ENCODE results near the gene HABP2.

HABP2 gene

GRCh38 chr10:113529575-113529974, 23.3 kb upstream of the HABP2 start:
- Histone ChIP-seq H3K36me3 (ENCODE audit: control insufficient read depth in 2 of 2, insufficient read depth in 1 of 2, low read length in 2 of 2) (no peaks in the 10 kb centered on the region), H3K27ac (ENCODE audit: extremely low read depth, low read depth, low read length) (no peak overlapping the region), H3K4me1 (ENCODE audit: control insufficient read depth, insufficient read depth, low read length) (no peaks in the 10 kb centered on the region), H3K4me3 (ENCODE audit: low read depth, low read length) (no peak overlapping the region), H3K9me3 (ENCODE audit: control insufficient read depth, insufficient read depth, low read depth, low read length) (no peaks in the 10 kb centered on the region)
- ChIA-PET CTCF (interaction anchor here (1.5 kb wide), 1 partner anchor 9 kb away, joined by 4 read pairs; no protein-coding TSS in a partner anchor), POLR2A (no interaction called here)
- TF ChIP-seq PRDM10 (tag by site-specific recombination; IDR thresholded peaks at IDR 0.05) (no peak), ZNF658 (tag by site-specific recombination; IDR thresholded peaks at IDR 0.05) (no peak), ZNF596 (tag by site-specific recombination; IDR thresholded peaks at IDR 0.05) (no peak), ZNF114 (tag by site-specific recombination; IDR thresholded peaks at IDR 0.05) (no peak), ZNF544 (tag by site-specific recombination; IDR thresholded peaks at IDR 0.05) (no peak), ZNF48 (tag by site-specific recombination; IDR thresholded peaks at IDR 0.05) (no peak), ATF2 (tag by site-specific recombination; IDR thresholded peaks at IDR 0.05; ENCODE audit: low read depth) (no peak), ZNF202 (tag by site-specific recombination; IDR thresholded peaks at IDR 0.05; ENCODE audit: borderline replicate concordance) (no peak), ZNF776 (tag by site-specific recombination; IDR thresholded peaks at IDR 0.05; ENCODE audit: borderline replicate concordance) (no peak), ZBTB44 (tag by site-specific recombination; IDR thresholded peaks at IDR 0.05) (no peak), ZNF837 (tag by site-specific recombination; IDR thresholded peaks at IDR 0.05) (no peak), PATZ1 (tag by site-specific recombination; IDR thresholded peaks at IDR 0.05) (no peak)

- Histone ChIP-seq H3K4me3 (ENCODE audit: low read depth, low read length) (no peak overlapping the region), H3K27ac (ENCODE audit: extremely low read depth, low read depth, low read length) (no peak overlapping the region), H3K36me3 (ENCODE audit: control insufficient read depth in 2 of 2, insufficient read depth in 1 of 2, low read length in 2 of 2) (no peaks in the 10 kb centered on the region), H3K4me1 (ENCODE audit: control insufficient read depth, insufficient read depth, low read length) (no peaks in the 10 kb centered on the region), H3K9me3 (ENCODE audit: control insufficient read depth, insufficient read depth, low read depth, low read length) (no peaks in the 10 kb centered on the region)
- TF ChIP-seq ZNF10 (tag by site-specific recombination; IDR thresholded peaks at IDR 0.05) (no peak), FEZF1 (tag by site-specific recombination; IDR thresholded peaks at IDR 0.05) (no peak), ZNF248 (tag by site-specific recombination; IDR thresholded peaks at IDR 0.05) (no peak), ZNF433 (tag by site-specific recombination; IDR thresholded peaks at IDR 0.05; ENCODE audit: low read depth) (no peak), GLI2 (tag by site-specific recombination; IDR thresholded peaks at IDR 0.05; ENCODE audit: borderline replicate concordance, low read depth) (no peak), ZNF133 (tag by site-specific recombination; IDR thresholded peaks at IDR 0.05) (no peak), SALL2 (tag by site-specific recombination; IDR thresholded peaks at IDR 0.05; ENCODE audit: borderline replicate concordance) (no peak), ZBTB8A (tag by site-specific recombination; IDR thresholded peaks at IDR 0.05) (no peak), ZIC2 (tag by site-specific recombination; IDR thresholded peaks at IDR 0.05) (no peak), PRDM6 (tag by site-specific recombination; IDR thresholded peaks at IDR 0.05) (no peak), SCRT1 (tag by site-specific recombination; IDR thresholded peaks at IDR 0.05; ENCODE audit: borderline replicate concordance) (no peak), ZNF211 (tag by site-specific recombination; IDR thresholded peaks at IDR 0.05; ENCODE audit: low read depth) (no peak), ZNF600 (tag by site-specific recombination; IDR thresholded peaks at IDR 0.05) (no peak), ZNF571 (tag by site-specific recombination; IDR thresholded peaks at IDR 0.05) (no peak)
- ChIA-PET POLR2A (no interaction called here), CTCF (no interaction called here)
Measured at GRCh38 chr10:113530476-113530875, 22.4 kb upstream of the HABP2 start.

Measured in HEK293 (cell line).